Ovary (tissue), 9 donors: Measurements from ENCODE around the gene ETS1. TPM values are rescaled to one million over a fixed set of nuclear protein-coding genes. Genes with fewer than 3 reads are reported as not detected.

ENCODE experiments used
- DNase-seq, 5 donors: peaks; one replicate each; pipeline ENCODE4 v3.0.0-alpha.2; 2019 to 2020
- H3K27ac ChIP-seq, 2 donors: fragments of 200-600 bp; one replicate each; pipeline versions ENCODE4 v1.5.1 to v1.8.0; 2019 to 2022
- H3K27me3 ChIP-seq: fragments of 200-600 bp; one replicate; pipeline ENCODE4 v1.8.0; 2022
- H3K36me3 ChIP-seq: fragments of 200-600 bp; sonication (generic); one replicate; pipeline ENCODE4 v1.5.1; 2019
- H3K4me1 ChIP-seq: one replicate; pipeline ENCODE4 v1.8.1; 2013; ENCODE audit warnings: mild to moderate bottlenecking, moderate library complexity; ENCODE audit not compliant: insufficient read depth
- H3K4me3 ChIP-seq: fragments of 200-600 bp; sonication (generic); one replicate; pipeline ENCODE4 v1.5.1; 2017
- H3K9me3 ChIP-seq, 2 donors: fragments of 200-600 bp in 1 of 2; sonication (generic) in 1 of 2; one replicate each; pipeline versions ENCODE4 v1.5.1 to v1.8.1; 2013 to 2019; ENCODE audit warnings: mild to moderate bottlenecking in 1 of 2, moderate library complexity in 1 of 2
- CTCF ChIP-seq, 3 donors: fragments of 450-650 bp in 2 of 3; fragments of 200-600 bp in 1 of 3; IDR thresholded peaks; one replicate each; pipeline versions ENCODE4 v1.5.1 to v1.8.0; 2016 to 2022; ENCODE audit warnings: antibody characterized with exemption in 3 of 3, mild to moderate bottlenecking in 1 of 3
- EP300 ChIP-seq: sonication (generic); formaldehyde crosslinking; IDR thresholded peaks from one replicate; pipeline ENCODE4 v1.6.1; 2017; ENCODE audit warnings: antibody characterized with exemption
- POLR2A ChIP-seq: fragments of 450-650 bp; IDR thresholded peaks from one replicate; pipeline ENCODE4 v1.6.1; 2017; ENCODE audit warnings: antibody characterized with exemption, mild to moderate bottlenecking, moderate library complexity
- WGBS, 3 donors: extraction: QIAGEN DNeasy Blood & Tissue Kit in 1 of 3; methylation state at CpG; one replicate each; pipeline versions ENCODE4 v1.1.5 to v1.1.7; 2013 to 2017; 5-methylcytosine and 5-hydroxymethylcytosine counted together
- intact Hi-C, 4 donors: fragments of 100-400 bp; cut with DNase I; formaldehyde crosslinking; loops; one replicate each; pipeline versions ENCODE4 v1.11.0 to v1.15.1; 2022 to 2023
- polyA plus RNA-seq, 2 donors: library from polyadenylated mRNA; stranded (reverse); fragments of 200-250 nt in 1 of 2; fragments of 350-450 nt in 1 of 2; fragmentation: Illumina TruSeq in 1 of 2; extraction: RNeasy Lipid Tissue Mini Kit (QIAGEN cat#74804) in 1 of 2; gene quantifications; one replicate each; pipeline ENCODE4 v1.2.3, GENCODE V29; 2013 to 2014
- total RNA-seq, 7 donors: library from RNA; depleted of rRNA in 2 of 7; stranded (reverse); fragments of >200 nt in 2 of 7; fragmentation: NEBNext Ultra II Directional in 3 of 7; extraction: Animal tissue kit (Norgen Biotek cat#: 25700) in 3 of 7; gene quantifications; one replicate each; pipeline versions ENCODE4 v1.1.0 to v1.2.4, GENCODE V29; 2016 to 2023
- donor health status: DM: no; HTN: no; CAD: no; lungs with moderate emphysema.
- donor health status: DM: no; HTN: no; CAD: no.
- donor health status: Bipolar disorder and iron deficiency.
- donor health status: DM: yes; HTN: yes; CAD: no.
- donor health status: DM: no; HTN: no; CAD: no.
- donor health status: DM: yes; HTN: yes; CAD: no.

The ETS1 gene
- total and polyA plus RNA-seq, 9 donors = 24.4 to 68.0 (median 40.4) TPM

GRCh38 chr11:128620309-128621100 is 33.1 kb upstream of the ETS1 start:
- Histone ChIP-seq H3K36me3 (no peaks in the 10 kb centered on the region), H3K27me3 (no peaks in the 10 kb centered on the region), H3K4me1 (no peaks in the 10 kb centered on the region), H3K9me3 (no peaks in the 10 kb centered on the region), H3K27ac (no peak overlapping the region), H3K4me3 (no peak overlapping the region)
- intact Hi-C loops = loop anchor here in 2 of 4 donors (10.0 kb wide), 2 partner anchors 66 to 334 kb away; no protein-coding TSS in a partner anchor
- DNase-seq = no peak
- WGBS, 3 donors = 55 to 63% (median 58%) methylated on average over 9 of the region's 9 CpGs
- no peak for TF ChIP-seq POLR2A
- TF ChIP-seq EP300 = no peak
- no peak for TF ChIP-seq CTCF (IDR thresholded peaks at IDR 0.05)

GRCh38 chr11:128619540-128620308 is 32.4 kb upstream of the ETS1 start:
- Histone ChIP-seq H3K27me3 (no peaks in the 10 kb centered on the region), H3K4me1 (no peaks in the 10 kb centered on the region), H3K9me3 (no peaks in the 10 kb centered on the region), H3K36me3 (no peaks in the 10 kb centered on the region), H3K4me3 (no peak overlapping the region), H3K27ac (no peak overlapping the region)
- 82 to 94% (median 84%) methylated on average over 10 of the region's 10 CpGs for WGBS, 3 donors
- intact Hi-C loops = loop anchor here in 2 of 4 donors (10.0 kb wide), 2 partner anchors 65 to 335 kb away; no protein-coding TSS in a partner anchor
- TF ChIP-seq EP300 = no peak
- TF ChIP-seq CTCF (IDR thresholded peaks at IDR 0.05) = no peak
- TF ChIP-seq POLR2A = no peak
- no peak for DNase-seq

- TF ChIP-seq POLR2A (no peak), EP300 (no peak), CTCF (IDR thresholded peaks at IDR 0.05) (no peak)
- Histone ChIP-seq H3K27ac (no peak overlapping the region), H3K27me3 (no peaks in the 10 kb centered on the region), H3K36me3 (no peaks in the 10 kb centered on the region), H3K4me3 (no peak overlapping the region), H3K9me3 (no peaks in the 10 kb centered on the region), H3K4me1 (no peaks in the 10 kb centered on the region)
- intact Hi-C loops = no loop called here
- no peak for DNase-seq
- WGBS, 3 donors = 94 to 95% (median 95%) methylated on average over 5 of the region's 5 CpGs
Observed at GRCh38 chr11:128619007-128619406, 31.6 kb upstream of the ETS1 start.

- Histone ChIP-seq H3K27ac (no peak overlapping the region), H3K36me3 (no peaks in the 10 kb centered on the region), H3K4me3 (no peak overlapping the region), H3K4me1 (no peaks in the 10 kb centered on the region), H3K27me3 (no peaks in the 10 kb centered on the region), H3K9me3 (no peaks in the 10 kb centered on the region)
- no peak for TF ChIP-seq CTCF (IDR thresholded peaks at IDR 0.05)
- TF ChIP-seq POLR2A = no peak
- no peak for TF ChIP-seq EP300
- WGBS, 3 donors = 84 to 96% (median 94%) methylated on average over 7 of the region's 7 CpGs
- no peak for DNase-seq
- intact Hi-C loops = no loop called here
Observed at GRCh38 chr11:128618603-128619002, 31.2 kb upstream of the ETS1 start.
